Measurements from ENCODE around the gene TCEAL8.

GRCh38 chrX:103279624-103280023 is 24.7 kb upstream of the TCEAL8 start:
- no peak for TF ChIP-seq CTCF (IDR thresholded peaks at IDR 0.05; ENCODE audit: extremely low read depth in 1 of 2, insufficient read depth in 1 of 2, low read depth in 1 of 2, low read length in 2 of 2)
- no peak for TF ChIP-seq POLR2A (IDR thresholded peaks at IDR 0.05; ENCODE audit: low read depth, low read length)
- TF ChIP-seq MAX (IDR thresholded peaks at IDR 0.05; ENCODE audit: insufficient read depth, insufficient read length): no peak
- no peak for TF ChIP-seq POLR2AphosphoS5 (IDR thresholded peaks at IDR 0.05; ENCODE audit: insufficient read depth, low read depth, low read length)

All from endothelial cell of umbilical vein (primary cell).